Umbilical cord (tissue), 2 donors: ENCODE results near the gene IL13RA1. TPM values are rescaled to one million over a fixed set of nuclear protein-coding genes. Genes with fewer than 3 reads are reported as not detected.
"Not testable (repeated sequence)": the region's sequence is repeated elsewhere in the genome, so short reads cannot be mapped to it uniquely, and the experiment has no call there.

ENCODE experiments used
- DNase-seq: peaks from one replicate; pipeline ENCODE4 v3.0.0-alpha.2; 2015; ENCODE audit warnings: low spot score
- total RNA-seq: library from RNA; depleted of rRNA; stranded (reverse); fragments of >200 nt; gene quantifications from one replicate; pipeline ENCODE4 v1.2.3, GENCODE V29; 2014; ENCODE audit warnings: low replicate concordance; ENCODE audit not compliant: insufficient read depth

Gene IL13RA1
- total RNA-seq, 1 donor from 2014 or later, result 33.2 TPM

- no peak for DNase-seq
Observed at GRCh38 chrX:118779581-118779980, 52.2 kb downstream of the IL13RA1 start.

GRCh38 chrX:118780509-118780908, 53.1 kb downstream of the IL13RA1 start:
- no peak for DNase-seq

GRCh38 chrX:118780911-118781310, 53.5 kb downstream of the IL13RA1 start:
- no peak for DNase-seq

- peak; percentile 9 for DNase-seq
Observed at GRCh38 chrX:118795528-118796280, 68.3 kb downstream of the IL13RA1 start.

- peak; percentile 17 for DNase-seq
Observed at GRCh38 chrX:118802857-118803256, 75.5 kb downstream of the IL13RA1 start.

- peak; percentile 26 for DNase-seq
Observed at GRCh38 chrX:118807151-118808017, 80.0 kb downstream of the IL13RA1 start.

GRCh38 chrX:118817257-118817656, 89.9 kb downstream of the IL13RA1 start:
- DNase-seq, result not testable (repeated sequence)

- peak; percentile 69 for DNase-seq
Observed at GRCh38 chrX:118823263-118824172, 96.1 kb downstream of the IL13RA1 start, which contains the start of gene ZCCHC12. Gene ZCCHC12, plus strand, starts transcription at chrX:118823824. Its CDS starts 1,421 bp downstream, at chrX:118825245.

- no peak for DNase-seq
Observed at GRCh38 chrX:118824173-118824730, 96.8 kb downstream of the IL13RA1 start.

GRCh38 chrX:118825227-118825626, 97.8 kb downstream of the IL13RA1 start:
- DNase-seq, result peak; percentile 8

GRCh38 chrX:118839334-118839958, 112.0 kb downstream of the IL13RA1 start:
- peak; percentile 52 for DNase-seq

Other genes starting within 250 kb of the IL13RA1 start
- 18.3 TPM for gene DOCK11, start 231.8 kb upstream of the IL13RA1 start, total RNA-seq
- not detected for gene ZCCHC12, start 96.2 kb downstream of the IL13RA1 start, total RNA-seq
- not detected for gene LONRF3, start 247.0 kb downstream of the IL13RA1 start, total RNA-seq